Measurements from ENCODE around the gene ATRAID.

DNA sequence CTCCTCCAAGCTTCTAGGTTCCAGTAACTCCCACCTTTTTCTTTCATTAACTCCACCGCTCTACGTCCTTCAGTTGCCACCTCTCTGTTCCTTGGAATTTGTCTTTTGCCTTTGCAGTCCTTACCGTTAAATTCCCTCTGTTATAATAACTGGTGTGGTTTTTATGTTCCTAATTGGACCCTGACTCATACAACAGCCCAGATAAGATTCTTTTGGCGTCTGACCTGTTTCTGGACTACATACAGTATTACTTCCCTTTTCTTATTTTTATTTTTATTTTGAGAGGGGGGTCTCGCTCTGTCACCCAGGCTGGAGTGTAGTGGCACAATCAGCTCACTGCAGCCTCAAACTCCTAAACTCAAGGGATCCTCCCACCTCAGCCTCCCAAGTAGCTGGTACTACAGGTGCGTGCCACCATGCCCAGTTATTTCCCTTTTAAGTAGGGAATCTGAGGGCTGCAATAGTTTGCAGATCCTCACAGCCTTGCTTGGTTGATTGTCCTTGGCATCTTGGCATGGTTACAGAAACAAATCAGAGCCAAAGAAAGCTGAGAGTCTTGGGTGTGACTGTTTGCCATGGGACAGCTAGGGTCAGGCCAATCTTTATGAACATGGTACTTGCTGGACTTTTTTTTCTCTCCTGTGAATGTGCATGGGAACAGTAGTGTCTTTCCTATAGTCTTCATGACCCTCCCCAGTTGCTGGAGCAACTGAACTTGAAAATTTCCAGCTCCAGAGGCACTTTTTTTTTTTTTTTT lies 41.1 kb upstream of the ATRAID start:
- TF ChIP-seq CTCF (IDR thresholded peaks at IDR 0.05; ENCODE audit: insufficient read depth, low read length, poor library complexity, severe bottlenecking) (no peak), EZH2phosphoT487 (conservative IDR thresholded peaks at IDR 0.05; ENCODE audit: low read length) (no peak)

All from SU-DHL-6 (cell line).